UCSD-AML1 (cell line): ENCODE results near the gene FMO3.

Experiments used
- DNase-seq: peaks from one replicate; lab custom pipeline; 2025; ENCODE audit not compliant: unreplicated experiment; lab: John Stamatoyannopoulos, UW

Gene FMO3

GRCh38 chr1:171155484-171155883, 64.8 kb downstream of the FMO3 start:
- DNase-seq = no peak

- no peak for DNase-seq
These were observed 67.4 kb downstream of the FMO3 start for GRCh38 chr1:171158096-171158495.

- DNase-seq = no peak
These were observed 67.8 kb downstream of the FMO3 start for GRCh38 chr1:171158551-171158950.

- no peak for DNase-seq
These were observed 68.4 kb downstream of the FMO3 start for GRCh38 chr1:171159148-171159547.

DNA sequence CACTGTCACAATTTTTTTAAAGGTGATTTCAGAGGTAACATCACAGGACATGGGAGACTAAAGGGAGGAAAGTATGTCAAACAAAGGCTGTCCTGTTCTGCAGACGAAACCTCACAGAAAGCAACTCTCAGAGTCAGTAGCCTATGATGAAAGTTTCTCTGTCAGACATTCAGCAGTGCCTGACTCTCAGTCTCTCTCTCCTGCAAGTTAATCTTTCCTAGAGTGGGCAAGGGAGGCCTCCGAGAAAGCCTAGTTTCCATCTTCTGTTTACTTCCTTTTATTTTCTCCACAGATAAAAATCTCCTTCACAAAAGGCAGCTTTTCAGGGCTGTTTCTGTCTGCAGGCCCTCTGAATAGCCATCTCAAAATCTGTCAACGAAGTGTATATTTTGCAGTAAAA, 69.5 kb downstream of the FMO3 start:
- DNase-seq = no peak

GRCh38 chr1:171160639-171161354, 70.1 kb downstream of the FMO3 start:
- DNase-seq = no peak

DNA sequence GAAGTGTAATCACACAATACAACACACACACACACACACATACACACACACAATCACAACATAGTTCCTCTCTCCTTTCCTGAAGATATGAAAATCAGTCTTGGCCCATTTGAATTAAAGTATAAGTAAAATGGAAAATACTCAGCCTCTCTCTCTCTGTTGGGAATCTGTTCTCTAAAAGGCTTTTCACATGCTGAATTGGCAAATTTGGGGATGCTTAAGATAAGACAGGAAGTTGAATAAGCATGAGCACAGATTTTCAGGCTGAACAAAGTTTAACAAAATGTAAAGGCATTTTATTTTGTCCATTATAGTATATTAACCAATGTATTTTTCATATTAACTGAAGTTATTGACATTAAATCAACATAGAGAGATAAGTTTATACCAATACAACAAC, 70.7 kb downstream of the FMO3 start:
- DNase-seq = no peak

- DNase-seq = no peak
These were observed 75.7 kb downstream of the FMO3 start for GRCh38 chr1:171166361-171166760.
